Activated T-helper 1 cell treated with anti-CD3 and anti-CD28 coated beads, Interleukin-2, amount 50 U/mL, for 16 hours (primary cell): ENCODE measurements around the gene ACTL7A.
"Not testable (repeated sequence)": the region's sequence is repeated elsewhere in the genome, so short reads cannot be mapped to it uniquely, and the experiment has no call there.

ENCODE experiments used
- DNase-seq, 2 donors: peaks; one replicate each; pipeline ENCODE4 v3.0.0-alpha.2; 2020; ENCODE audit warnings: low read depth in 1 of 2, low spot score in 1 of 2

The ACTL7A gene

GRCh38 chr9:108877524-108877923, 15.5 kb downstream of the ACTL7A start:
- DNase-seq = no peak

GRCh38 chr9:108880738-108881316, 18.8 kb downstream of the ACTL7A start:
- DNase-seq = no peak

GRCh38 chr9:108882052-108882888, 20.2 kb downstream of the ACTL7A start:
- no peak for DNase-seq

- no peak for DNase-seq
Observed at GRCh38 chr9:108883085-108883484, 21.0 kb downstream of the ACTL7A start.

GRCh38 chr9:108884701-108885100, 22.6 kb downstream of the ACTL7A start:
- DNase-seq = no peak

- DNase-seq = no peak
Observed at GRCh38 chr9:108885643-108886348, 23.7 kb downstream of the ACTL7A start.

GRCh38 chr9:108886594-108887271, 24.7 kb downstream of the ACTL7A start:
- not testable (repeated sequence) for DNase-seq

GRCh38 chr9:108889649-108890067, 27.6 kb downstream of the ACTL7A start:
- no peak for DNase-seq

- no peak for DNase-seq
Observed at GRCh38 chr9:108894225-108894997, 32.3 kb downstream of the ACTL7A start.

- no peak for DNase-seq
Observed at GRCh38 chr9:108897324-108898096, 35.4 kb downstream of the ACTL7A start.

GRCh38 chr9:108899023-108899695, 37.1 kb downstream of the ACTL7A start:
- DNase-seq = not testable (repeated sequence)

- no peak for DNase-seq
Observed at GRCh38 chr9:108900176-108900575, 38.1 kb downstream of the ACTL7A start.

GRCh38 chr9:108903420-108904103, 41.5 kb downstream of the ACTL7A start:
- no peak for DNase-seq

- DNase-seq = no peak
Observed at GRCh38 chr9:108904161-108904560, 42.1 kb downstream of the ACTL7A start.

GRCh38 chr9:108905494-108905893, 43.4 kb downstream of the ACTL7A start:
- DNase-seq = no peak

- DNase-seq = no peak
Observed at GRCh38 chr9:108910402-108910801, 48.3 kb downstream of the ACTL7A start.

- DNase-seq = no peak
Observed at GRCh38 chr9:108910914-108911313, 48.8 kb downstream of the ACTL7A start.

GRCh38 chr9:108911820-108912219, 49.8 kb downstream of the ACTL7A start:
- no peak for DNase-seq
